GM21737 (cell line): Measurements from ENCODE around the gene AGBL4.

Experiments
- ATAC-seq: cut with Tn5 transposase; IDR thresholded peaks from one replicate; pipeline ENCODE4 v1.9.1; 2021; ENCODE audit warnings: mild to moderate bottlenecking, moderate library complexity; ENCODE audit not compliant: unreplicated experiment

AGBL4 gene

GRCh38 chr1:48916130-48917069 is 1107.4 kb downstream of the AGBL4 start:
- no peak for ATAC-seq

GRCh38 chr1:48908606-48909005 is 1115.1 kb downstream of the AGBL4 start:
- ATAC-seq = no peak

- no peak for ATAC-seq
These were observed 1117.0 kb downstream of the AGBL4 start for GRCh38 chr1:48906729-48907128.

GRCh38 chr1:48906164-48906563 is 1117.6 kb downstream of the AGBL4 start:
- no peak for ATAC-seq

GRCh38 chr1:48903291-48903690 is 1120.5 kb downstream of the AGBL4 start:
- ATAC-seq = no peak

GRCh38 chr1:48898894-48899293 is 1124.9 kb downstream of the AGBL4 start:
- no peak for ATAC-seq

- ATAC-seq = no peak
These were observed 1134.1 kb downstream of the AGBL4 start for GRCh38 chr1:48889615-48890014.

GRCh38 chr1:48889082-48889481 is 1134.7 kb downstream of the AGBL4 start:
- ATAC-seq = no peak

- no peak for ATAC-seq
These were observed 1136.0 kb downstream of the AGBL4 start for GRCh38 chr1:48887796-48888195.

- ATAC-seq = no peak
These were observed 1141.7 kb downstream of the AGBL4 start for GRCh38 chr1:48882020-48882419.

GRCh38 chr1:48878191-48878940 is 1145.4 kb downstream of the AGBL4 start:
- ATAC-seq = no peak

GRCh38 chr1:48876330-48876785 is 1147.4 kb downstream of the AGBL4 start:
- no peak for ATAC-seq

- ATAC-seq = no peak
These were observed 1148.0 kb downstream of the AGBL4 start for GRCh38 chr1:48875552-48876329.

GRCh38 chr1:48873944-48874343 is 1149.8 kb downstream of the AGBL4 start:
- no peak for ATAC-seq

GRCh38 chr1:48870596-48870995 is 1153.2 kb downstream of the AGBL4 start:
- peak; percentile 54 for ATAC-seq

- no peak for ATAC-seq
These were observed 1154.4 kb downstream of the AGBL4 start for GRCh38 chr1:48869116-48869893.

GRCh38 chr1:48864913-48865312 is 1158.8 kb downstream of the AGBL4 start:
- ATAC-seq = no peak

GRCh38 chr1:48859456-48859855 is 1164.3 kb downstream of the AGBL4 start:
- ATAC-seq = no peak

- no peak for ATAC-seq
These were observed 1165.4 kb downstream of the AGBL4 start for GRCh38 chr1:48858200-48858920.

GRCh38 chr1:48853006-48853405 is 1170.7 kb downstream of the AGBL4 start:
- ATAC-seq = no peak
